HG03095 (cell line): ENCODE data around the gene MYO18B.

Experiments used
- ATAC-seq: cut with Tn5 transposase; IDR thresholded peaks from one replicate; pipeline ENCODE4 v1.9.1; 2021; ENCODE audit warnings: moderate library complexity; ENCODE audit not compliant: unreplicated experiment

Gene MYO18B

DNA sequence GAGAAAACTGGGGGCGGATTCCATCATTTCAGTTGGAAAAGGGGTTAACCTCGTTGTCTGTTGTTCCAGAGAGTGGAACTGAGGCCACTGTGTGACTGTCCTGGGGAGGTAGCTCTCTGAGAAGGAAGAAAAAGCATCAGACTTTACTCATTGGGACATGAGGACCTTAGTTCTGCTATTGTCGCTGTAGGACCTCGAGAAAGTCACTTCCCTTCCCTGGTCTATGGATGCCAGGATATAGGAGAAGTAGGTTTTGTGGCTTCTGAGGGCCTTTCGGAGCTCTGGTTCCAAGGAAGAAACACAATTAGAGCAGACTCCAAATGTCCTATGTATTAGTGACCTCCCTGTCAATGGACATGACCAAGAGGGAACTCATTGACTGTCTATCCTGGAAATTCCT lies 6.2 kb downstream of the MYO18B start:
- ATAC-seq: no peak

DNA sequence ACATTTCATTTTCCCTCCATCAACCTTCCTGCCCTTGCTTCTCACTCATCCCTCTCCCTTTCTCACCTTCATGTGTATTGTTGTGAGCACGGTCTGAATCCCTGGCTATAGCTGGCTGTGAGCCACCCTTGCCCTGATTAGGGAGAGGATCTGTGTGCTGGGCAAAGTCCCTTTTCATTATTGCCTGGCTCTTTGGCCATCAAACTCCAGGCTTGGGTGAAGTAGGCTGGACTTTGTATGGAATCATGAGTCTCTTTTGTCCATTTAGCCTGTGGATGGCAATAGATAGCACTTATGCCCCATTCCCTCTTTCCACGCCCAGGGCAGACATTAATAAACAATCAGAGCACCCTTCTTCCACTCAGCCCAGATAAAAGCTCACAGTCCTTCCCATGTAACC lies 6.7 kb downstream of the MYO18B start:
- ATAC-seq: no peak

- ATAC-seq: peak; percentile 75
Observed at GRCh38 chr22:25749420-25750169, 7.6 kb downstream of the MYO18B start.

GRCh38 chr22:25750569-25751173 lies 8.7 kb downstream of the MYO18B start:
- ATAC-seq: no peak

DNA sequence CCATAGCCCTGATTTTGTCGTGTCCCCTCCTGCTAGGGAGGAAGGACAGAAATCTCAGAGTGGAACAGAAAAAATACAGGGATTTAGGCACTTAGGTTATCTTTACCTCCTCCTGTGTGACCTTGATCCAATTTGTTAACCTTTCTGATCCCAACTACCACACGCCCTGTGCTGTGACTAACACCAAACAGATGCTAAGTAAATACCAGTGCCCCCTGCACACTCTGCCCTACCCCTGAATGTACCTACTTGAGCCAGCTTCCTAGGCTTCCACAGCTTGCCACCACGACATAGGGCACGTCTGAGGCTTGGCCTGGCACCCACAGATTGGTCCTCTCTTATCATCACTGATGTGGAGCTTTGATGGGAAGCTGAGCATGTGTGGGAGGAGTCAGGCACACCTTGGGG lies 9.2 kb downstream of the MYO18B start:
- no peak for ATAC-seq

DNA sequence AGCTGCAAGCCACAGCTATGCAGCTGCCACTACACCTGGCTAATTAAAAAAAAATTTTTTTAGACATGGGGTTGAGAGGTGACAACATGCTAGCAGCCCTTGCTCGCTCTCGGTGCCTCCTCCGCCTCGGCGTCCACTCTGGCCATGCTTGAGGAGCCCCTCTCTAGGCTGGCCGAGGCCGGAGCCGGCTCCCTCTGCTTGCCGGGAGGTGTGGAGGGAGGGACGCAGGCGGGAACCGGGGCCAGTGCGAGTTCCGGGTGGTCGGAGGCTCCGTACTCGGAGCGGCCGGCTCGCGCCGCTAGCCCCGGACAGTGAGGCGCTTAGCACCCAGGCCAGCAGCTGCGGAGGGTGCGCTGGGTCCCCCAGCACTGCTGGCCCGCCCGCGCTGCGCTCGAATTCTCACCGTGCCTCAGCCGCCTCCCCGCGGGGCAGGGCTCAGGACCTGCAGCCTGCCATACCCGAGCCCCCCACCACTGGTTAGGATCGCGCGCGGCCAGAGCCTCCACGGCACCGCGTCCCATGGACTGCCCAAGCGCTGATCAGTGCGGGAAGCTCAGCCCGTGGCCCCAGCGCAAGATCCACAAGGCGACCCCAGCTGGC lies 10.7 kb downstream of the MYO18B start:
- no peak for ATAC-seq

DNA sequence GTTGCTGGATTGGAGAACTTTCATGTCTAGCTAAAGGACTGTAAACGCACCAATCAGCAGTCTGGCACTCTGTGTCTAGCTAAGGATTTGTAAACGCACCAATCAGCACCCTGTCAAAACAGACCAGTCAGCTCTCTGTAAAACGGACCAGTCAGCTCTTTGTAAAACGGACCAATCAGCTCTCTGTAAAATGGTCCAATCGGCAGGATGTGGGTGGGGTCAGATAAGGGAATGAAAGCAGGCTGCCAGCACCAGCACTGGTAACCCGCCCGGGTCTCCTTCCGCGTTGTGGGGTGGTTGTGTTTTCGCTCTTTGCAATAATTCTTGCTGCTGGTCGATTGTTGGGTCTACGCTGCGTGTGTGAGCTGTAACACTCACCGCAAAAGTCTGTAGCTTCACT lies 11.3 kb downstream of the MYO18B start:
- no peak for ATAC-seq

DNA sequence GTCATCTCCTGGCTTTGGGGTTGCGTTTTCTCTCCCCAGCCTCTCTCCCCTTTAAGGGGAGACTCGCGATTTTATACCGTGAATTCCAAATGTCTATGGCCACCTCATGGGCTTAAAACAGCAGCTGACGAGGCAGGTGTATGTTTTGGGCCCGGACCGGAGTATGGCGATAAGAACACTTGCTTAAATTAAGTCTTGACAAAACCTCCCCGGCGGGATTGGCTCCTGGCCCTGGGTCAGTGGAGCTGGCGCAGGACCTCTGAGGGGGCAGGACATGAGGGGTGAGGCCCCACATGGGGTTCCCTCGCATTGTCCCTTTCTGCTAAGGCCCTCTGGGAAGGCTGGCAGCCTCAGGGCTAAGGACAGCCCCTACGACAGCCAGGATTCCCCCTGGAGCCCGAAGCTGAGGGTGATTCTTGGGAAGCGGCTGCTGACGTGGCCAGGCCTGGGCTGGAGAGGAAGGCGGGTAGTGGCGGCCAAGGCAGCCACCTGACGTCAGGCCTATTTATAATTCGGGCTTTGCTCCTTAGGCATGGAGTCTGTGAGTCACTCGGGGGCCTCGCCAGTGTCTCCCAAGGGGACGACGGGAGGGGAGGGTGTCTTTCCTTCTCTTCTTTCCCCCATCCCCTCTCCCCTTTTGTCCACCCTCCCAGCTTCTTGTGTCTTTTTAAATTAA lies 12.7 kb downstream of the MYO18B start:
- no peak for ATAC-seq

GRCh38 chr22:25757686-25758085 lies 15.7 kb downstream of the MYO18B start:
- no peak for ATAC-seq

DNA sequence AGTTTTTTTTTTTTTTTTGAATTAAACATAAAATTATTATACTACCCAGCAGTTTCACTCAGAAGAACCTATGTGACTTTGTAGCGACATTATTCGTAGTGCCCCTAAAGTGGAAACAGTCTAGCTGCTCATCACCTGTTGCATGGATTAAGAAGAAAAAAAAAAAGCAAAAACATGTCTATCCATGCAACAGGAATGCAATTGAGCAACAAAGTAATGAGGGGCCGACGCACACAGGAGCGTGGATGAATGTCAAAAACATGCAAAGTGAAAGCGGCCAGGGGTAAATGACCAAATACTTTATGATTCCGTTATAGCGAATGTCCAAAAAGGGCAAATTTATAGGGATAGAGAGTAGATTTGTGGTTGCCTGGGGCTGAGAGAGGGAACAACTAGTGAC lies 16.3 kb downstream of the MYO18B start:
- no peak for ATAC-seq

DNA sequence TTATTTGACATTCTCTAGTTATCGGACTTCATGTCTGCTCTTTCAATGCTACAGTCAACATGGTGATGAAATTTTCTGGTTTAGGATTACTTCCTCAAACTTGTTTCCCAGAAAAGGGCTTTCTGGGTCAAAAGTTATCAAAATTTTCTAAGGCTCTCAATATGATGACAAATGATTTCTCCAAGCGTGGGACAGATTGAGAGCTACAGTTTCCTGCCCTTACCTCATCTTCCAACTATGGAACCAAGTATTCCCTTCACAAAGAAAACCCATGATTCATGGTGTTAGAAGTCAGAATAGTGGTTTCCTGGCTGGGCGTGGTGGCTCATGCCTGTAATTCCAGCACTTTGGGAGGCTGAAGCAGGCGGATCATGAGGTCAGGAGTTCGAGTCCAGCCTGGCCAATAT lies 17.8 kb downstream of the MYO18B start:
- ATAC-seq: no peak

DNA sequence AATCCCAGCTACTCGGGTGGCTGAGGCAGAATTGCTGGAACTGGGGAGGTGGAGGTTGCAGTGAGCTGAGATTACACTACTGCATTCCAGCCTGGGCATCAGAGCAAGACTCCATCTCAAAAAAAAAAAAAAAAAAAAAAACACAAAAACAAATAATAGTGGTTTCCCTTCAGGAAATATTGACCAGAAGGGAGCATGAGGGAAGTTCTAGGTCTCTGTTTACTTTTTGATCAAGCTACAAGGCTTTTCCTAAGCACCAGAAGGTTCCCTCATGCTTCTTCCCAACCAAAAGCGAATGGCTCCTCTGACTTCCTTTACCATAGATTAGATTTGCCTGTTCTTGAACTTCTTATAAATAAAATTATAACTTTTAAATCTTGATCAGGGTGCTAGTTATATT lies 18.3 kb downstream of the MYO18B start:
- ATAC-seq: no peak

- no peak for ATAC-seq
Observed at GRCh38 chr22:25760848-25761595, 19.0 kb downstream of the MYO18B start.

DNA sequence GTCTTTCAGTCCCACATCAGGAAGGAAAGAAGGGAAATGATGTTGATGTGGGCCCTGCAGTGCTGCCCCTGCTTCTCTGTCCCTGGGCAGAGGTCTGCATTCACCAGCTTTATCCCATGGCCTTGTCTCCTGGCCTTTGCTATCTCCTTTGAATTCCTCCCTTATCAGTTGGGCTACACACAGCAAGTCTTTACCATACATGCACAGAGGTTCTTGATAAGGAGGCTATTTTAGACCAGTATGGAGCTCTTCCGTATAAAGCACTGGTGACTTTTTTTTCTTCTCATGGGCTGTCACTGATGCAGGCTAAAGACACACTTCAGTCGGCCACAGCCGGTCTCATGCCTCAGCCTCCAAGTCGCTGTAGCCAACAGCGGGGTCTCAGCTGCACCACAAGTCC lies 20.2 kb downstream of the MYO18B start:
- no peak for ATAC-seq

GRCh38 chr22:25763239-25763777 lies 21.3 kb downstream of the MYO18B start:
- ATAC-seq: no peak

GRCh38 chr22:25764270-25765015 lies 22.5 kb downstream of the MYO18B start:
- ATAC-seq: no peak

GRCh38 chr22:25765016-25765367 lies 23.0 kb downstream of the MYO18B start:
- ATAC-seq: no peak

DNA sequence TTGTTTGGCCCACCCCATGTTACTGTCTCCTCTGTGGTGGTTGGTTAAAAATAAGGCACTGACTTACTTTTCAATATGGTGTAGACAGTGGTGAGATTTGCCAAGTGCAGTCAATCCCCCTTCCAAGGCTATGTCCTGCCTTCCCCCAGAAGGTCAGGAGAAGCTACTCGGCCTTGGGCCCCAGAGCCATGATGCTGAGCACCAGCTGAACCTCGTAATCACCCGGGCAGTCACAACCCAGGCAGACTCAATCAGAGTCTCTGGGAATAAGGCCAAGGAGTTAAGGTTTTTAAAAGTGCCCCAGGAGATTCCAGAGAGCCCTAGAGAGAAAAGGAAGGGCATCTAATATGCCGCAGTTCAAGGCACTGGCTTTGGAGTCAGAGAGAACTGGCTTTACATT lies 23.8 kb downstream of the MYO18B start:
- ATAC-seq: no peak

- ATAC-seq: no peak
Observed at GRCh38 chr22:25766418-25766817, 24.4 kb downstream of the MYO18B start.

DNA sequence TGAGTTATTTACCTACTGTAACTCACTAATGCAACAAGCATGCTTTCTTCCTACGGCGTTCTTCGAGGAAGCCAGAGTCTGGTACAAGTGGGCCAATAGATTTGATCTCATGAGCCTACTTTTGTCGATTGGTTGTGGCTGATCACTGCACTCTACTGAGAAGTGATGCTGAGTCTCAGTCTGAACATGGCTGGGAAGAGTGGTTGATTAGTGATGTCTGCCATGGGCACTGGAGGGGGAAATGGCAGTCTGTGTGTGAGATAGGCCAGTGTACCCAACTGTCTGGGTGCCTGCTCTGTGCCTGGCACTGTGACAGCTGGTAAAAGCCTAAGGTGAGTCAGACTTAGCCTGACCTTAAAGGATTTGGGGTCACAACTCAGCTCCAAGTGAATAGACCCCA lies 28.3 kb downstream of the MYO18B start:
- ATAC-seq: no peak
